NCI-H2227 (cell line): ENCODE measurements around the gene SLC25A40.
"Not testable (repeated sequence)": the region's sequence is repeated elsewhere in the genome, so short reads cannot be mapped to it uniquely, and the experiment has no call there.

Experiments
- DNase-seq: peaks from one replicate; lab custom pipeline; 2025; ENCODE audit not compliant: unreplicated experiment; lab: John Stamatoyannopoulos, UW

SLC25A40 gene, protein sequence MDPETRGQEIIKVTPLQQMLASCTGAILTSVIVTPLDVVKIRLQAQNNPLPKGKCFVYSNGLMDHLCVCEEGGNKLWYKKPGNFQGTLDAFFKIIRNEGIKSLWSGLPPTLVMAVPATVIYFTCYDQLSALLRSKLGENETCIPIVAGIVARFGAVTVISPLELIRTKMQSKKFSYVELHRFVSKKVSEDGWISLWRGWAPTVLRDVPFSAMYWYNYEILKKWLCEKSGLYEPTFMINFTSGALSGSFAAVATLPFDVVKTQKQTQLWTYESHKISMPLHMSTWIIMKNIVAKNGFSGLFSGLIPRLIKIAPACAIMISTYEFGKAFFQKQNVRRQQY

DNA sequence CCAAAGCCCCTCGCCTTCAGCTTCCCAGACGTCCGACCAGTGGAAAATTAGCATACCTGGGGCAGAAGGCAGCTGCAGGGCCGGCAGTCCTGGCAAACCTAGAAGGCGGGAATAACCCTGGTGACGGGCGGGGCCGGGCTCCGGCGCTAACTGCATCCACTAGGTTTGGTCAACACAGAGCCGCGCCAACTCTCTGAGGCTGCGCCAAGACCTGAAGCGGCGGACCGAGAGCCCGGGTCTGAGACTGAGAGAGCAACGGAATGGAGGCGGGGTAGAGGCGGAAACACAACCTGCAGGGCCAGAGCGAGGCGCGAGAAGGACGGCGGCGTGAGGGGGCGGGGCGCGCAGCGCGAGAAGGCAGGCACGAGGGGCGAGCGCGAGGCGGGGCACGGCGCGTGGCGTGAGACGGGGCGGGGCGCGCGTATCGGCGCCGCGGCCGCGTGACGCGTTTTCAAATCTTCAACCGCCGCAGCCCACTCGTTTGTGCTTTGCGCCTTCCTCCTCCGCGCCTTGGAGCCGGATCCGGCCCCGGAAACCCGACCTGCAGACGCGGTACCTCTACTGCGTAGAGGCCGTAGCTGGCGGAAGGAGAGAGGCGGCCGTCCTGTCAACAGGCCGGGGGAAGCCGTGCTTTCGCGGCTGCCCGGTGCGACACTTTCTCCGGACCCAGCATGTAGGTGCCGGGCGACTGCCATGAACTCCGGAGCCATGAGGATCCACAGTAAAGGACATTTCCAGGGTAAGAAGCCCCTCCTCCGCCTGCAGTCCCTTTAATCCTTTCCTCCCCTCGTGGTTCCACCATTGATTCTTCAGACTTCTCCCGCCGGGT, at the start of gene SLC25A40, which contains the start of gene DBF4:
Gene SLC25A40, minus strand, starts transcription at position 321 of the 829 bp plus-strand sequence. CDS start 17,633 bp downstream, outside the sequence.
Gene DBF4, plus strand, starts transcription at position 454 of the 829 bp plus-strand sequence. Its CDS starts 240 bp downstream, at position 694.
- DNase-seq: peak; percentile 98

DNA sequence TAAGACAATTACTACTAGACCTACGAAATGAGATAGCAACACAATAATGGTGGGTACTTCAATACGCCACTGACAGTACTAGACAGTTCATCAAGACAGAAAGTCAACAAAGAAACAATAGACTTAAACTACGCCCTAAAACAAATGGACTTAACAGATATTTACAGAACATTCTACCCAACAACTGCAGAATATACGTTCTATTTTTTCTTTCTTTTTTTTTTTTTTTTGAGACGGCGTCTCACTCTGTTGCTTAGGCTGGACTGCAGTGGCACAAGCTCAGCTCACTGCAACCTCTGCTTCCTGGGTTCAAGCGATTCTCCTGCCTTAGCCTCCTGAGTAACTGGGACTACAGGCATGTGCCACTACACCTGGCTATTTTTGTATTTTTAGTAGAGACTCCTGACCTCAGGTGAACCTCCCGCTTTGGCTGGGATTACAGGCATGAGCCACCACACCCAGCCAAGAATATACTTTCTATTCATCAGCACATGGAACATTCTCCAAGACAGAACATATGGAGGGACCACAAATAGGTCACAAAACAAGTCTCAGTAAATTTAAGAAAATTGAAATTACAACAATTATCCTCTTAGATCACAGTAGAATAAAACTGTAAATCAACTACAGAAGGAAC, 46.7 kb upstream of the SLC25A40 start:
- not testable (repeated sequence) for DNase-seq

DNA sequence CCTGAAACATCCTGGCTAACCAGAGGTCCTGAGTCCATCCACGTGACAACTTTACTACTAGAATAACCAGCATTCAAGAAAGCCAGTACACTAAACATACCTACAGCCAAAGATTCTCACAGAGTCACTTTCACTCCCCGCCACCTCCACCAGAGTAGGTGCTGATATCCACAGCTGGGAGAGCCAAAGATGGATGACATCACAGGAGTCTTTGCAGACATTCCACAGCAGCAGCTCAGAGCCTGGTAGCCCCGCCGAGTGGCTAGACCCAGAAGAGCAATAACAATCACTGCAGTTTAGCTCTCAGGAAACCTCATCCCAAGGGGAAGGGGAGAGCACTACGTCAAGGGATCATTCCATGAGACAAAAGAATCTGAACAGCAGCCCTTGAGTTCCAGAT, 44.4 kb upstream of the SLC25A40 start:
- no peak for DNase-seq

DNA sequence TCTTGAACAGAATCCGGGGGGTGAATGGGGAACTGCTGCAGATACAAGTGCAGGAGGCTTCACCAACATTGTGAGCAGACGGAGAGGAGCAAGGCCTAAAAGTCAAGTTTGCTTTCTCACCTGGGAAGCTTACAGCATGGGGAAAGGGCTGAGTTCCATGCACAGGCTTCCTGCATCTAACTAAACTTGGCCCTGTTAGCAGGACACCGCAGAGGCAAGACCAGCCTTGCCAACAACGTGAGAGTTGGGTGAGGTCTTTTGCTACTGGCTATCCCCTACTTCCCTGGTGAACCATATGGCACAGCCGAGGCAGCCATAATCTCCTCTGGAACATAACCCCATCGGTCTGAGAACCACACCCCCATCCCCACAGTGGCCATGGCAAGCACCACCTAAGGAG, 43.7 kb upstream of the SLC25A40 start:
- no peak for DNase-seq

DNA sequence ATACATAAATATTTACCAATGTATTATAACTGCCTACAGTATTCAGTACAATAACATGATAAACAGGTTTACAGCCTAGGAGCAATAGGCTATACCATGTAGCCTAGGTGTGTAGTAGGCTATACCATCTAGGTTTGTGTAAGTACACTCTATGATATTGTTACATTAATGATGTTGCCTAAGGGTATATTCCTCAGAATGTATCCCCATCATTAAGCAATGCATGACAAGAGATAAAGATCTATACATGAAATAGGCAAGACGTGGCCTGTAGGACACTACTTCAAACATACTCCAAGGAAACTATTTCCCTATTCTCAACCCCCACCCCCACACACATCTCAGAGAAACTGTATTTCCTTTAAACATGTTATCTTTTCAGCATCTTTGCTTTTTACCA, 42.6 kb upstream of the SLC25A40 start:
- DNase-seq: no peak

DNA sequence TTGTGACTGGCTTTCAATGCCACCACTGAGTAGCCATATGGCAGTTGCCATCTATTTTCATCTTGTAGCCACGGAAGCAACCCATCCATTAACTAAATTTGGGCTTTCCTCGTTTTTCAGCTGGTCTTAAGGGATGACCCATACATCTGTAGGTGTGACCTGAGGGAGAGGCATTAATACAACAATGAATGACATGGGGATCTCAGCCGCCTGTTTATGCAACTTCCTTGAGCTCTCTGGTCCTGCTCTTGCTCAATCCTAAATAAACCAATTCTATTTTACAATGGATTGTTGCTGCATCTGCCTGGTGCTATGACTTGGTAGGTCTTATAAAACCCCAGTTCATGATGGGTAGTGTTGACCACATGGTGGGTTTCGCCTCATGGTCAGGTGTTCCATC, 36.0 kb upstream of the SLC25A40 start:
- no peak for DNase-seq

DNA sequence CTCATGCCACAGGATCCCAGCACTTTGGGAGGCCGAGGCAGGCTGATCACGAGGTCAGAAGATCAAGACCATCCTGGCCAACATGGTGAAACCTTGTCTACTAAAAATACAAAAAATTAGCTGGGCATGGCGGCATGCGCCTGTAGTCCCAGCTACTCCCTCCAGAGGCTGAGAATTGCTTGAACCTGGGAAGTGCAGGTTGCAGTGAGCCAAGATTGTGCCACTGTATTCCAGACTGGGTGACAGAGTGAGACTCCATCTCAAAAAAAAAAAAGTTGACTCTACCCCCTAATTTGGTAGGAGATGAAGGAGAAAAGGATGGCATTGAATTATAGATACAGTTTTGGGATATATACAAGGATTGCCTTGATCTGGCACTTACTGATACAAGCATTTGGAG, 32.7 kb upstream of the SLC25A40 start:
- DNase-seq: not testable (repeated sequence)

DNA sequence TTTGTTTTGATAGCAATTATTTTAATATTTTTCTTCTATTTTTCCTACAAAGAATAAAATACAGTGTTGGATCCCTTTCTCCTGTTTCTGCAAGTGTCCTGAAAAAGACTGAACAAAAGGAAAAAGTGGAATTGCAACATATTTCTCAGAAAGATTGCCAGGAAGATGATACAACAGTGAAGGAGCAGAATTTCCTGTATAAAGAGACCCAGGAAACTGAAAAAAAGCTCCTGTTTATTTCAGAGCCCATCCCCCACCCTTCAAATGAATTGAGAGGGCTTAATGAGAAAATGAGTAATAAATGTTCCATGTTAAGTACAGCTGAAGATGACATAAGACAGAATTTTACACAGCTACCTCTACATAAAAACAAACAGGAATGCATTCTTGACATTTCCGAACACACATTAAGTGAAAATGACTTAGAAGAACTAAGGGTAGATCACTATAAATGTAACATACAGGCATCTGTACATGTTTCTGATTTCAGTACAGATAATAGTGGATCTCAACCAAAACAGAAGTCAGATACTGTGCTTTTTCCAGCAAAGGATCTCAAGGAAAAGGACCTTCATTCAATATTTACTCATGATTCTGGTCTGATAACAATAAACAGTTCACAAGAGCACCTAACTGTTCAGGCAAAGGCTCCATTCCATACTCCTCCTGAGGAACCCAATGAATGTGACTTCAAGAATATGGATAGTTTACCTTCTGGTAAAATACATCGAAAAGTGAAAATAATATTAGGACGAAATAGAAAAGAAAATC, 31.2 kb upstream of the SLC25A40 start:
- not testable (repeated sequence) for DNase-seq

DNA sequence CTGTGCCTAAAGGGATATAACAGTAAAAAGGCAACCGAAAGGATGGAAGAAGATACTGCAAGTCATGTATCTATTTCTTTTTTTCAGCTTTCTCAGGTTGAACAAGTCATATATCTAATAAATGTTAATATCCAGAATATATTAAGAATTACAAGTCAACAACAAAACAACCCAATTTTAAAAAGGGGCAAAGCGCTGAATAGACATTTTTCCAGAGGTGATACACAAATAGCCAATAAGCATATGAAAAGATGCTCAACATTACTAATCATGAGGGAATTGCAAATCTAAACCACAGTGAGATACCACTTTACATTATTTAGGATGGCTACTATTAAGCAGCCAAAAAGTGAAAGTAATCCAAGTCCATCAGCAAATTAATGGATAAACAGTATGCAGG, 23.1 kb upstream of the SLC25A40 start:
- no peak for DNase-seq

DNA sequence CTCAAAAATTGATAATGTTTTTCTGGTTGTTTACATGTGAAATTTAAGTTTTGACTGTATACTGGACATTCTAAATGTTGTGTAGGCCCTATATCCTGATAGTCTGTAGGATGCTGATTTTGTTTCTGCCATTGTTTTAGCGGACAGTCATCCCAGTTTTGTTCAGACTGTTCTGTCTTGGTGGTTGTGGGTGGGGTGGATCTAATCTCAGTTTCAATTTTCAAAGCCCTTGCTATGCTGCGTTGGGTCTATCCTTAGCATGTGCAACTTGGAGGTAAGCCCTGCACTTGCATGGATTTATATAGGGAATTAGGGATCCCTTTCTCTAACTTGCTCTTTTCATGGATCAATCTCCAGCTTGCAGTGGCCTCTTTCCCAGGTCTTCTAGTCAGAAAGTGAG, 19.2 kb upstream of the SLC25A40 start:
- no peak for DNase-seq

DNA sequence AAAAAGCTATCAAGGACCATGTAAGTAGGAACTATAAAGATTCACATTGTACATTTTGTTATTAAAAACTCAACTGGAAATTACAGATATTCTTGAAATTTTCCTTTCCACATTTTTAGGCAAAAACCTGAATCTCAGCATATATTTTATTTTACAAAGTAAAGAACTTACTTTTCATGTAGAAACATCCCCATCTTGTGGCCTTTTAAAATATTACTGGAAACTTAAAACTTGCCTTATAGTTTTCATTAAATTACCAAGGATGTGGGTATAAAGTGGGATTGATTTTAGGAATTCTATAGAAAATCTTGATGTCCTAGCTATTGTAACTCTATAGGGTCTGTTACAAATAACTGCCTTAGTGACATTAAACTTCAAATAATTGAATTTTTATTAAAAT, 10.7 kb upstream of the SLC25A40 start:
- peak; percentile 36 for DNase-seq

DNA sequence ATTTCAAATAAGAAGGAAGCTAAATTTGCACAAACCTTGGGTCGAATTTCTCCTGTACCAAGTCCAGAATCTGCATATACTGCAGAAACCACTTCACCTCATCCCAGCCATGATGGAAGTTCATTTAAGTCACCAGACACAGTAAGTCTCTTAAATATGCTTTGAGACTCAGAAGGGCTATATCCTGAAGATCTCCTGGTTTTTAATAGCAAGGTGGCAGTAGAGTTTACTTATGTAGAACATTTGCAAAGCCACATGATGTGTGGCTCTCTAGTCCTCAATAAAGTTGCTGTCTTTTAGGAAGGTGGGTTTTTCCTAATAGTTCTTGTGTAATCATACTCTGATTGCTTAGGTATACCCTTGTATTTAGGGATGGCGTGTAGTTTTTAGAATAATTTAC, 8.9 kb upstream of the SLC25A40 start:
- DNase-seq: no peak

DNA sequence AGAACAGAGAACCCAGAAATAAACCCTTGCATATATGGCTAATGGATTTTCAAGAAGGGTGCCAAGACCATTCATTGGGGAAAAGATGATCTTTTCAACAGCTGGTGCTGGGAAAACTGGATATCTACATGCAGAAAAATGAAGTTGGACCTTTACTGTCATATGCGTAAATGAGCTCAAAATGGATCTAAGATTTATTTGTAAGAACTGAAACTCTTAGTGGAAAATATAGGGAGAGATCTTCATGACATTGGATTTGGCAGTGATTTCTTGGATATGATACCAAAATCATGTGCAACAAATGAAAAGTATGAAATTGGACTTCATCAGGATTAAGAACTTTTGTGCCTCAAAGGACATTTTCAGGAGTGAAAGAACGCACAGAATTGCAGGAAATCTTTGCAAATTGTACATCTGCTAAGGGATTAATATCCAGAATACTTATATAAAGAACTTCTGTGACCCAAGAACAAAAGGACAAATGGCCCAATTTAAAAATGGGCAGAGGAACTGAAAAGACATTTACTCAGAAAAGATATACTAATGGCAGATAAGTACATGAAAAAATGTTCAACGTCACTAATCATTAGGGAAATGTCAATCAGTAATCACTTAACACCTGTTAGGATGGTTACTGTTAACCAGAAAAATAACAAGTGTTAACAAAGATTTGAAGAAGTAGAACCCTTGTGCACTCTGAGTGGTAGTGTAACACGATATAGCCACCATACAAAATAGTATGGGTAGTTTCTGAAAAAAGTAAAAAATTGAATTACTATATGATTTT, 6.2 kb upstream of the SLC25A40 start:
- no peak for DNase-seq

DNA sequence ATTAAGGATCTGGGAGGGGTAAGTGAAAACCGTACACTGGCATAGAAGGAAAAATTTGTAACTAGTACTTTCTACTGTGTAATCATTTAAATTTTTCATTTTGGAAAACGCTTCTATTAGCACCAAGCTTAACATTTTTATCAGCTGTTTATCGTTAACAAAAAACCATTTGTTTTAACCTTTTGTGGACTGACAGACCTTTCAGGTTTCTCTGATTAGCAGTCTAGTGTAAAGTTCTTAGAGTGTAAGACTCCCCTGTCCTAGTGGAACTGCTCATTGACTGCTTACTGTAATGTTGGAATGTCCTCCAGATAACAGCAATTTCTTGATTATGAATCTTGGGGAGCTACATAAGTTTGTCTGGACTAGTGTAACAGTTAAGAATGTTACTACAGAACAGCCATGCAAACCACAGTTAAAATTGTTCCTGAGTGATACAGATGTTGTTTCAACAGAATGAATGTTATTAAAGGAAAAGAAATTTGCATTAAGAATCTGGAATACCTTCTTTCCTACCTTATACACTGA, 2.1 kb upstream of the SLC25A40 start:
- DNase-seq: no peak

DNA sequence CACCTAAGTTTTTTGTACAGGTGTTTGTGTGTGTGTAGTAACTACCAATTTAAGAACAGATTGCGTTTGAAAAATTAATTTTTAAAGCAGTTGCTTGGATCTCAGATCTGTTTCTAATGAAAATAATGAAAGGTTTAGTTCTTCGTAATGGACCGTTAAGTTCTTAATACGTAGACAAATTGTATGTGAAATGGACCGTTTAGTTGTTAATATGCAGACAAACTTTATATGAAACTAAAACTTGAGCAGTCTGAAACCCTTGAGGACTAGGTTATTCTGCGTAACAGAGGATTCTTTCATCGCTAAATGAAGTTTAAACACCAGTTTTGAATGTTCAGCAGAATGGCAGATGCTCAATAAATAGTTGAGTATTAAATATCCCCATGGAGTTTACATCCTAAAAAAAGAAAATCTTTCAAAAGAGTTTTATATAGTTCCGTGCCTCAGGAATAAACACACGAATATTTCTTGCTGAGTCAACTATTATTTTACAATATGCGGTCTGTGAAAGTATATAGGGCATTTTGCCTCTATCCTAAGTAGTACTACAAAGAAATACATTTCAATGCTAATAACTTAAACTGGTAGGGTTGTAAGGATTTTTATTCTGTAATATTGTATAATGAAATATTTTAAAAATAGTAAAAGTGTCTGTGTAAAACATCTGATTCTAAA, 1.3 kb upstream of the SLC25A40 start:
- DNase-seq: no peak

DNA sequence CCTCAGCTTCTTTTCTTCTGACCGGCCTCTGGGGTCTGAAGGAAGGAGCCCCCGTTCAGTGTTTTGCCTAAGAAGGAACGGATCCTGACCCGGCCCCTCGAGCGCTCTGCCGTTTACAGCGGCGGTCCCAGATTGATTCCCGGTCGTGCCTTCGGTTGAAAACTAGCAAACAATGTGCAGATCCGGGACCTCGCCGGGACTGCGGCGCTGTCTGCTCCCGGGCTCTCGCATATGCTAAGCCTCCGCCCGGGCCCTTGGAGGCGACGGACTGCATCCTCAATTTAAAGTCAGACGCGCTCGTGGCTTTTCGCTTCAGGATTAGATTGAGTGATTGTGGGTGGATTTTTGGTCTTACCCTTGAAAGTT, 692 bp upstream of the SLC25A40 start:
- peak; percentile 68 for DNase-seq

DNA sequence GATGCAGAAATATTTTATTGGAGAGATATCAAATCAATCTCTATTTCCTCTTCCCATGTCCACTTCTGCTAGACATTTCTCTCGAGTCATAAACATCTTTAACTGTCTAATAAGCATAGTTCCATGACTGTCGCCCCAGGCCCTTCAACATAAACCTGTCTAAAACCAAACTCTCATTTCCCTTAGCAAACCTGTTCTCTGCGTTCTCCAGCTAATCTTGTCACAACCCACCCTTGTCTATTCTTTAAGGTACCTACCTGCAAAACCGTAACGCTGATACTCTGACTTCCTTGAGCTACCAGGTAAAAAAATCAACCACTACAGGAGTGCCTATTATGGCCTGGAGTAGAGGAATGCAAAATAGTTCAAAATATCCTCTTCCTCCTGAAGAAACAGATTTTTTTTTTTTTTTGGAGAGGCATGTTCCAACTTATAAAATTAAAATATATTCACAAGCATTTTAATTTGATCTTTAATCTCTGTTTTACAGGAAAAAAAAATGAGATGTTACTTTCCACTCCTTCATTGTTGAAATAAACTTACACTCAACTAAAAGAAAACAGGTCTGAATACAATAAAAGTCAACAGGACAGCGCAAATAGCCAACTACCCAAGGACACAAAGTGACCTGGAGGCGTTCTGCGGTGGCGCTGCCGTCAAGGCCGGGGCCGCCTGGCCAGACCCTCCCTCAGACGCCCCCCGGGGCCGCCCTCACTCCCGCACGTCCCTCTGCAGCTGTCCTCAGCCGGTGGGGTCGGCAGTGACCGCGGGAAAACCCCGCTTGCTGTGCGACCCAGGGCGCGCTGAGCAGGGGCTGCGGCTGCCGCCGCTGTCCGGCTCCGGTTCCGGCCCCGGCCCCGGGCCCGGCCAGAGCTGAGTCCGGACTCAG, 765 bp downstream of the SLC25A40 start:
- DNase-seq: peak; percentile 68

DNA sequence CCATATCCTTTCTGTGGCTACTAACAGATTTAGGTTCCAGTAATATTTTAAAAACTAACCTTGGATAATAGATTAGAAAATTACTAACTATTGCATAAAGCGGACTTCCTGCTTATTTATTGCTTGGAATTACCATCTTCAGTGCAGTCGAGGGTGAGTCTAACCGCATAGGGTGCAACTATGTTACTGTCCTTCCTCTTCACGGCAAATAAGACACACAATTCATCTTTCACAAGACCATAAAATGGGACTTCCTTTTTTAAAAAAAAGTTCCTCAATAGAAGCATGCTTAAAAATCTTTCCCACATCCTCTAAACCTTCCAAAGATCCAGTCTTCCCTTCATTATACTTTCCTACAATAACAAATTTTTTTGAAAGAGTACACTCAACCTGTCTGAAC, 2.1 kb downstream of the SLC25A40 start:
- no peak for DNase-seq
